Peyer's patch (tissue), 4 donors: ENCODE data around the gene TRIM38. TPM values are rescaled to one million over a fixed set of nuclear protein-coding genes. Genes with fewer than 3 reads are reported as not detected.

ENCODE experiments used
- DNase-seq, 3 donors: peaks; one replicate each; pipeline ENCODE4 v3.0.0-alpha.2; 2017 to 2019
- H3K27ac ChIP-seq, 4 donors: fragments of 200-600 bp; sonication (generic); one replicate each; pipeline ENCODE4 v1.5.1; 2016 to 2019
- H3K27me3 ChIP-seq, 2 donors: fragments of 200-600 bp; sonication (generic); one replicate each; pipeline ENCODE4 v1.5.1; 2019
- H3K36me3 ChIP-seq, 3 donors: fragments of 200-600 bp; sonication (generic); one replicate each; pipeline ENCODE4 v1.5.1; 2016 to 2019
- H3K4me1 ChIP-seq, 4 donors: fragments of 200-600 bp; sonication (generic); one replicate each; pipeline ENCODE4 v1.5.1; 2016 to 2019
- H3K4me3 ChIP-seq, 4 donors: fragments of 200-600 bp; sonication (generic); 1 replicate in 3 of 4; 2 replicates in 1 of 4; pipeline ENCODE4 v1.5.1; 2016 to 2019; ENCODE audit warnings: mild to moderate bottlenecking in 1 of 4
- H3K9me3 ChIP-seq, 4 donors: fragments of 200-600 bp; sonication (generic); one replicate each; pipeline ENCODE4 v1.5.1; 2016 to 2019; ENCODE audit warnings: mild to moderate bottlenecking in 1 of 4
- CTCF ChIP-seq, 6 experiments: fragments of 450-650 bp in 4 of 6; fragments of 200-600 bp in 2 of 6; sonication (generic) in 1 of 6; IDR thresholded peaks; one replicate each; pipeline ENCODE4 v1.5.1; 2017 to 2019; ENCODE audit warnings: antibody characterized with exemption in 6 of 6, mild to moderate bottlenecking in 3 of 6, moderate library complexity in 1 of 6
- POLR2A ChIP-seq, 2 donors: fragments of 450-650 bp; IDR thresholded peaks; one replicate each; pipeline ENCODE4 v1.5.1; 2017; ENCODE audit warnings: antibody characterized with exemption in 2 of 2, mild to moderate bottlenecking in 2 of 2, moderate library complexity in 2 of 2
- total RNA-seq, 4 donors: library from RNA; depleted of rRNA; stranded (reverse); fragments of >200 nt; gene quantifications; one replicate each; pipeline ENCODE4 v1.1.0, GENCODE V29; 2016

The TRIM38 gene
- total RNA-seq, 4 donors from 2014 or later: 15.3 to 24.8 (median 19.3) TPM

- Histone ChIP-seq H3K36me3 (no peaks in the 10 kb centered on the region), H3K9me3 (no peaks in the 10 kb centered on the region), H3K27ac (no peak overlapping the region), H3K4me1 (peaks cover 0 to 13% (median 4%) of the 10 kb centered on the region in 4 donors), H3K27me3 (no peaks in the 10 kb centered on the region), H3K4me3 (no peak overlapping the region)
- TF ChIP-seq POLR2A (IDR thresholded peaks at IDR 0.05): no peak
- TF ChIP-seq CTCF (IDR thresholded peaks at IDR 0.05): no peak
- DNase-seq: no peak
Observed at GRCh38 chr6:26030716-26031115, 68.1 kb downstream of the TRIM38 start.

GRCh38 chr6:26031151-26031594, 68.6 kb downstream of the TRIM38 start:
- H3K27ac ChIP-seq: peak overlapping the region; percentile 77 to 96 (median 84)
- H3K4me3 ChIP-seq: peak overlapping the region; percentile 45 to 66 (median 54)
- TF ChIP-seq CTCF (IDR thresholded peaks at IDR 0.05): no peak
- no peak for TF ChIP-seq POLR2A (IDR thresholded peaks at IDR 0.05)
- DNase-seq: no peak
- H3K9me3 ChIP-seq: no peaks in the 10 kb centered on the region
- no peaks in the 10 kb centered on the region for H3K27me3 ChIP-seq
- H3K4me1 ChIP-seq: peaks cover 0 to 13% (median 2%) of the 10 kb centered on the region in 4 donors
- H3K36me3 ChIP-seq: no peaks in the 10 kb centered on the region

GRCh38 chr6:26031595-26032339, 69.2 kb downstream of the TRIM38 start:
- peak; percentile 80 to 93 (median 86) for DNase-seq
- peak overlapping the region; percentile 45 to 66 (median 54) for H3K4me3 ChIP-seq
- peaks cover 0 to 13% (median 2%) of the 10 kb centered on the region in 4 donors for H3K4me1 ChIP-seq
- H3K36me3 ChIP-seq: no peaks in the 10 kb centered on the region
- no peaks in the 10 kb centered on the region for H3K9me3 ChIP-seq
- TF ChIP-seq POLR2A (IDR thresholded peaks at IDR 0.05) (peak; percentile 19 to 52), CTCF (IDR thresholded peaks at IDR 0.05) (peak in 2 of 6 experiments; percentile 9 to 19)
- H3K27me3 ChIP-seq: no peaks in the 10 kb centered on the region
- peak overlapping the region; percentile 84 to 96 (median 89) for H3K27ac ChIP-seq

GRCh38 chr6:26032340-26033084, 69.9 kb downstream of the TRIM38 start:
- no peaks in the 10 kb centered on the region for H3K36me3 ChIP-seq
- peak in 1 of 3 donors; percentile 56 for DNase-seq
- no peaks in the 10 kb centered on the region for H3K9me3 ChIP-seq
- peaks cover 0 to 12% (median 2%) of the 10 kb centered on the region in 4 donors for H3K4me1 ChIP-seq
- H3K27ac ChIP-seq: peak overlapping the region; percentile 84 to 96 (median 89)
- H3K27me3 ChIP-seq: no peaks in the 10 kb centered on the region
- TF ChIP-seq CTCF (IDR thresholded peaks at IDR 0.05) (no peak), POLR2A (IDR thresholded peaks at IDR 0.05) (no peak)
- peak overlapping the region; percentile 45 to 66 (median 54) for H3K4me3 ChIP-seq

- peak; percentile 63 to 82 (median 80) for DNase-seq
- TF ChIP-seq POLR2A (IDR thresholded peaks at IDR 0.05) (peak; percentile 96 to 97), CTCF (IDR thresholded peaks at IDR 0.05) (peak in 1 of 6 experiments; percentile 6)
- no peaks in the 10 kb centered on the region for H3K9me3 ChIP-seq
Observed at GRCh38 chr6:26033085-26033940, 70.7 kb downstream of the TRIM38 start.

More at GRCh38 chr6:26033085-26033940, 70.7 kb downstream of the TRIM38 start:
- Histone ChIP-seq H3K27ac (peak overlapping the region; percentile 84 to 96 (median 89)), H3K4me1 (peaks cover 0 to 8% (median 2%) of the 10 kb centered on the region in 4 donors), H3K27me3 (no peaks in the 10 kb centered on the region), H3K36me3 (no peaks in the 10 kb centered on the region), H3K4me3 (peak overlapping the region; percentile 45 to 66 (median 54))
